22Rv1 (cell line): Measurements from ENCODE around the gene ERG.

Experiments
- CTCF ChIP-seq: fragments of 450-650 bp; IDR thresholded peaks from 2 replicates; pipeline ENCODE4 v1.5.1; 2017; ENCODE audit warnings: mild to moderate bottlenecking
- ZFX ChIP-seq: fragments of 450-650 bp; IDR thresholded peaks from 2 replicates; pipeline ENCODE4 v1.6.1; 2017; ENCODE audit warnings: antibody characterized with exemption, borderline replicate concordance

GRCh38 chr21:38511662-38512243, 13.5 kb upstream of the ERG start:
- TF ChIP-seq CTCF = no peak
- no peak for TF ChIP-seq ZFX
